Vagina (tissue), 2 donors: ENCODE measurements around the gene PLEKHA5. TPM values are rescaled to one million over a fixed set of nuclear protein-coding genes. Genes with fewer than 3 reads are reported as not detected.

Experiments used
- DNase-seq, 2 donors: peaks; one replicate each; pipeline ENCODE4 v3.0.0-alpha.2; 2017; ENCODE audit errors: extremely low spot score in 2 of 2
- H3K27ac ChIP-seq: fragments of 200-600 bp; sonication (generic); one replicate; pipeline ENCODE4 v1.5.1; 2019
- H3K27me3 ChIP-seq: fragments of 200-600 bp; sonication (generic); one replicate; pipeline ENCODE4 v1.5.1; 2019
- H3K36me3 ChIP-seq, 2 donors: fragments of 200-600 bp; sonication (generic); one replicate each; pipeline ENCODE4 v1.5.1; 2017 to 2019
- H3K4me1 ChIP-seq: fragments of 200-600 bp; sonication (generic); one replicate; pipeline ENCODE4 v1.5.1; 2019
- H3K4me3 ChIP-seq, 2 donors: fragments of 200-600 bp; sonication (generic); 1 replicate in 1 of 2; 2 replicates in 1 of 2; pipeline ENCODE4 v1.5.1; 2016 to 2019
- H3K9me3 ChIP-seq: fragments of 200-600 bp; sonication (generic); one replicate; pipeline ENCODE4 v1.5.1; 2019
- POLR2A ChIP-seq, 2 donors: fragments of 450-650 bp; IDR thresholded peaks; one replicate each; pipeline ENCODE4 v1.6.1; 2017; ENCODE audit warnings: antibody characterized with exemption in 2 of 2, mild to moderate bottlenecking in 2 of 2, moderate library complexity in 2 of 2
- POLR2AphosphoS5 ChIP-seq, 2 donors: sonication (generic); formaldehyde crosslinking; IDR thresholded peaks; one replicate each; pipeline ENCODE4 v1.9.0; 2017; ENCODE audit warnings: antibody characterized with exemption in 2 of 2, mild to moderate bottlenecking in 2 of 2, low read depth in 1 of 2; ENCODE audit not compliant: insufficient read depth in 1 of 2
- intact Hi-C: fragments of 100-400 bp; cut with DNase I; formaldehyde crosslinking; loops from one replicate; pipeline ENCODE4 v1.15.1; 2023
- total RNA-seq: library from RNA; depleted of rRNA; stranded (reverse); fragments of >200 nt; gene quantifications from one replicate; pipeline ENCODE4 v1.2.3, GENCODE V29; 2016
- TF ChIP-seq, protein P1 (sequence below), 3 experiments: fragments of 450-650 bp in 2 of 3; fragments of 200-600 bp in 1 of 3; sonication (generic) in 1 of 3; IDR thresholded peaks; one replicate each; pipeline ENCODE4 v1.5.1; 2017 to 2019; ENCODE audit warnings: antibody characterized with exemption in 3 of 3, mild to moderate bottlenecking in 2 of 3, moderate library complexity in 2 of 3

Gene PLEKHA5
- total RNA-seq, 1 donor from 2014 or later, result 58.4 TPM

DNA sequence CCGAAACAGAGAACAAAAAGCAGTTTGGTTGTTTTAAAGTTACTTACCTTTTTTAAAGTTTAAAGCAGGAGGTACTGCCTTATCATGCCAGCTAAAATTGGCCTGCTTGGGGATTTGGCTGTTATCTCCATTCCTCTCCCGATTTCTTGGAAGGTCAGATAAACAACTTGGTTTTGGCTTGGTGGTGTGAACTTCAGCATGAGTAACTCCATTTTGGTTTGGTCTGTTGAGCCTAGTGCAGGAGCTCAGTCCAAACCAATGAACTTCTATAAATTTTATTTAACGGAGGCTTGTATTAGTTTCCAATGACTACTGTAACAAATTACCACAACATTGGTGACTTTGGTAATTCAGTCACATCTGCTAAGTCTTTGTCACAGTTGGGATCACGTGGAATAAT, 82.3 kb downstream of the PLEKHA5 start:
- DNase-seq, result no peak
- TF ChIP-seq POLR2A (IDR thresholded peaks at IDR 0.05) (no peak), POLR2AphosphoS5 (IDR thresholded peaks at IDR 0.05; ENCODE audit: insufficient read depth in 1 of 2, low read depth in 1 of 2) (no peak)
- TF ChIP-seq, protein P1, sequence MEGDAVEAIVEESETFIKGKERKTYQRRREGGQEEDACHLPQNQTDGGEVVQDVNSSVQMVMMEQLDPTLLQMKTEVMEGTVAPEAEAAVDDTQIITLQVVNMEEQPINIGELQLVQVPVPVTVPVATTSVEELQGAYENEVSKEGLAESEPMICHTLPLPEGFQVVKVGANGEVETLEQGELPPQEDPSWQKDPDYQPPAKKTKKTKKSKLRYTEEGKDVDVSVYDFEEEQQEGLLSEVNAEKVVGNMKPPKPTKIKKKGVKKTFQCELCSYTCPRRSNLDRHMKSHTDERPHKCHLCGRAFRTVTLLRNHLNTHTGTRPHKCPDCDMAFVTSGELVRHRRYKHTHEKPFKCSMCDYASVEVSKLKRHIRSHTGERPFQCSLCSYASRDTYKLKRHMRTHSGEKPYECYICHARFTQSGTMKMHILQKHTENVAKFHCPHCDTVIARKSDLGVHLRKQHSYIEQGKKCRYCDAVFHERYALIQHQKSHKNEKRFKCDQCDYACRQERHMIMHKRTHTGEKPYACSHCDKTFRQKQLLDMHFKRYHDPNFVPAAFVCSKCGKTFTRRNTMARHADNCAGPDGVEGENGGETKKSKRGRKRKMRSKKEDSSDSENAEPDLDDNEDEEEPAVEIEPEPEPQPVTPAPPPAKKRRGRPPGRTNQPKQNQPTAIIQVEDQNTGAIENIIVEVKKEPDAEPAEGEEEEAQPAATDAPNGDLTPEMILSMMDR (IDR thresholded peaks at IDR 0.05), result no peak
- H3K4me1 ChIP-seq, result no peaks in the 10 kb centered on the region
- no peak overlapping the region for H3K27ac ChIP-seq
- H3K4me3 ChIP-seq, result no peak overlapping the region
- H3K36me3 ChIP-seq, result no peaks in the 10 kb centered on the region
- H3K27me3 ChIP-seq, result no peaks in the 10 kb centered on the region
- intact Hi-C loops, result no loop called here
- H3K9me3 ChIP-seq, result no peaks in the 10 kb centered on the region

DNA sequence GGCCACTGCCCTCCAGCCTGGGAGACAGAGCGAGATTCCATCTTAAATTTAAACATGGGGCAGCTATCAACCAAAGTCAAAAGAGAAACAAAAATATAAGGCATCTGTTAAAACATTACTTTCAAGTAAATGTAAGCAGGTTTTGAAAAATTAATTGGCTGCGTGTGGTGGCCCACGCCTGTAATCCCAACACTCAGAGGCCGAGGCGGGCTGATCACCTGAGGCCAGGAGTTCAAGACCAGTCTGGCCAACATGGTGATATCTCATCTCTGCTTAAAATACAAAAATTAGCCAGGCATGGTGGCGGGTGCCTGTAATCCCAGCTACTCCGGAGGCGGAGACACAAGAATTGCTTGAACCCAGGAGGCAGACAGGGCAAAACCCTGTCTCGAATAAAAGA, 82.7 kb downstream of the PLEKHA5 start:
- TF ChIP-seq, protein P1 (IDR thresholded peaks at IDR 0.05), result no peak
- TF ChIP-seq POLR2A (IDR thresholded peaks at IDR 0.05) (no peak), POLR2AphosphoS5 (IDR thresholded peaks at IDR 0.05; ENCODE audit: insufficient read depth in 1 of 2, low read depth in 1 of 2) (no peak)
- H3K36me3 ChIP-seq, result no peaks in the 10 kb centered on the region
- intact Hi-C loops, result no loop called here
- no peak overlapping the region for H3K4me3 ChIP-seq
- H3K27me3 ChIP-seq, result no peaks in the 10 kb centered on the region
- peaks cover 4% of the 10 kb centered on the region for H3K4me1 ChIP-seq
- H3K9me3 ChIP-seq, result no peaks in the 10 kb centered on the region
- no peak for DNase-seq
- no peak overlapping the region for H3K27ac ChIP-seq

DNA sequence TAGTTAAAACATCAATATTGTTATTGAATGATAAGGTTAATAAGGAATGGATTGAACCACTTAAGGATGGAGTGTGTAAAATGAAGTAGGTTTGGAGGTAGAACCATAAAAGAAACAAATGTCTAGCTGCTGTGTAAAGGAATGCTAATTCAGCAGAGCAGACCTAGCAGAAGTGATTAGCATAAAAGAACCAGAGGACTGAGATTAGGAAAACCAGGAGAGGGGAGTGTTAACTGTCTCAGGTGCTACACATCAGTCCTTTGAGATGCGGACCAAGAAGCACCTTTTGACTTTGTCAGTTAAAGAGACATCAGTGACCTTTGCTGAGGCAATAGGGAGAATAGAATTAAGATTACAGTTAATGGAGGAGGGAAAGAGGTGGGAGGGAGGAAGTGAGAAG, 84.5 kb downstream of the PLEKHA5 start:
- TF ChIP-seq POLR2AphosphoS5 (IDR thresholded peaks at IDR 0.05; ENCODE audit: insufficient read depth in 1 of 2, low read depth in 1 of 2), result no peak
- no peak for TF ChIP-seq POLR2A (IDR thresholded peaks at IDR 0.05)
- TF ChIP-seq, protein P1 (IDR thresholded peaks at IDR 0.05), result no peak
- Histone ChIP-seq H3K4me1 (peaks cover 13% of the 10 kb centered on the region), H3K27ac (no peak overlapping the region), H3K4me3 (no peak overlapping the region), H3K9me3 (no peaks in the 10 kb centered on the region), H3K27me3 (no peaks in the 10 kb centered on the region), H3K36me3 (no peaks in the 10 kb centered on the region)
- DNase-seq, result no peak
- intact Hi-C loops, result no loop called here

DNA sequence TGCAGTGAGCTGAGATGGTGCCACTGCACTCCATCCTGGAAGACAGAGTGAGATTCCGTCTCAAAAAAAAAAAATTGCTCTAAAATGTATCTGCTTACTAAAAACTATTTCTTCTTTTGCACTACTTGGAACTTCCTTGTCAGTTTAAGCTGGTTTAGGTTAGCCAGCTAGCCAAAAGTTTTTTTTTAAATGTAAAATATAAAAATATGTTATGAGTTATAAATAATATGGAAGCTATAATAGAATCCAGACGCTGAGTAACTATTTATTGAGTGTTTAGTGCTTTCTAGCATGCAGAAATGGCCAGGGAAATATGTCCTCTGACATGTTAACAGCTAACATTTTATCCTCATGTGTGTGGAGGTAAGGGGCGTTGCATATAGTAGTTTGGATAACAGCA, 85.6 kb downstream of the PLEKHA5 start:
- no peak overlapping the region for H3K27ac ChIP-seq
- H3K27me3 ChIP-seq, result no peaks in the 10 kb centered on the region
- intact Hi-C loops, result no loop called here
- no peak overlapping the region for H3K4me3 ChIP-seq
- peaks cover 13% of the 10 kb centered on the region for H3K4me1 ChIP-seq
- TF ChIP-seq POLR2AphosphoS5 (IDR thresholded peaks at IDR 0.05; ENCODE audit: insufficient read depth in 1 of 2, low read depth in 1 of 2), result no peak
- no peaks in the 10 kb centered on the region for H3K9me3 ChIP-seq
- no peak for DNase-seq
- no peaks in the 10 kb centered on the region for H3K36me3 ChIP-seq

DNA sequence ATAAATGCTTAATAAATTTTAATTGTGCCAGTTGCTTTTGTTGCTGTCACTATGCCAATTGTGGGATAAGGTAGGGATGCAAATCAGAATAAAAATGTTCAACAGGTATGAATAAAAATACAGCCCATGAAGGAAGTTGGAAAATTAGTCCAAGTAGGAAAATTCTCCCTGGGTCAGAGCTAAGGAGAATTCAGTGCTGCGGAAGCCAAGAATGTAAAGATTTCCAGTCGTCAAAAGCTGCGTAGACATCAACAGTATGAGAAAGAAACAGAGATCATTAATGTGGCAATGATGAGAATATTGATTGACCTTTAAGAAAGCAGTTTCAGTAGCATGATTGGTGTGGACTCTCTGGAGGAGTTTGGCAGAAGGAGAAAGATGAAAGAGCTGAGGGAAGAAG, 87.9 kb downstream of the PLEKHA5 start:
- no peaks in the 10 kb centered on the region for H3K9me3 ChIP-seq
- intact Hi-C loops, result no loop called here
- H3K4me3 ChIP-seq, result no peak overlapping the region
- H3K27ac ChIP-seq, result no peak overlapping the region
- H3K4me1 ChIP-seq, result peaks cover 25% of the 10 kb centered on the region
- H3K36me3 ChIP-seq, result no peaks in the 10 kb centered on the region
- no peak for DNase-seq
- H3K27me3 ChIP-seq, result no peaks in the 10 kb centered on the region
- TF ChIP-seq, protein P1 (IDR thresholded peaks at IDR 0.05), result no peak
- no peak for TF ChIP-seq POLR2AphosphoS5 (IDR thresholded peaks at IDR 0.05; ENCODE audit: insufficient read depth in 1 of 2, low read depth in 1 of 2)
- no peak for TF ChIP-seq POLR2A (IDR thresholded peaks at IDR 0.05)

DNA sequence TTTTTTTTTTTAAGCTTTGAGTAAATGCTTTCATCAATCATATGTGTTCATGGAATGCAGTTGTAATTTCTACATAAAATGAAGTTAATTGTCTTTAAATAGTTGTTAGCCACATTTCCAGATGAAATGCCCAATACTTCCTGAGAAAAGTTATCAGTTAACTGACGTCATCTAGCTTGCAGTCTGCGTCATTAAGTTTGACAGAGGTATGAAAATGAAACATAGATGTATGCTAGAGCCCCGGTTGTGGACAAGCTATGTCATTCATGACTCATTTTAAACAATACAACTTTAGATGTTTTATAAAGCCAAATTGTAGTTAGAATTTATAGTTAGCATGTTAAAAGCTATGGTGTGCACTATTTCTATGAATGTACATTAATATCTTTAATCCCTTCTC, 90.7 kb downstream of the PLEKHA5 start:
- H3K36me3 ChIP-seq, result no peaks in the 10 kb centered on the region
- no peak for TF ChIP-seq POLR2A (IDR thresholded peaks at IDR 0.05)
- TF ChIP-seq, protein P1 (IDR thresholded peaks at IDR 0.05), result no peak
- no peak for TF ChIP-seq POLR2AphosphoS5 (IDR thresholded peaks at IDR 0.05; ENCODE audit: insufficient read depth in 1 of 2, low read depth in 1 of 2)
- DNase-seq, result no peak
- no peak overlapping the region for H3K27ac ChIP-seq
- no peak overlapping the region for H3K4me3 ChIP-seq
- H3K27me3 ChIP-seq, result no peaks in the 10 kb centered on the region
- H3K4me1 ChIP-seq, result peaks cover 39% of the 10 kb centered on the region
- intact Hi-C loops, result no loop called here
- no peaks in the 10 kb centered on the region for H3K9me3 ChIP-seq
